ENCODE measurements around the gene FAM240B. TPM values are rescaled to one million over a fixed set of nuclear protein-coding genes. Genes with fewer than 3 reads are reported as not detected.

Gene FAM240B
- total RNA-seq, 1 donor from 2014 or later: not detected

DNA sequence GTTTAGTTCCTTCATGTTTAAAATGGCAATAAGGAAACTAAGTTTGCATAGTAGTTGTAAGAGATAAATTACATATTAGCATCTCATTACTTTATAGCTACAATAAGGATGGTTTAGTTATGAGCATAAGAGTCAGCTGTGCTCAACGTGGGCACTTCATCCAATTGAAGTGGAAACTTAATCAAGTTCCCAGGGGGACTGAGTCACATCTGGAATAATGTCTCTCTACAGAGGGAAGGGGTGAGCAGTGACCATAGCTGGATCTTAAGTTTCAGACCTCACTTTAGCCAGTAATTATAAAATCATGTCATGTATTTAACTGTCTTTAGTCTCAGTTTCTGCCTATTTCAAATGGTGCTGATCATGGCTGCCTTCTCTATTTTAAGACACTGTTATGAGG is 36.8 kb upstream of the FAM240B start:
- no peak overlapping the region for H3K27ac Mint-ChIP-seq
- CTCF ChIA-PET: no interaction called here
- H3K27me3 Mint-ChIP-seq: peaks cover 4% of the 10 kb centered on the region
- H3K9me3 Mint-ChIP-seq: no peaks in the 10 kb centered on the region
- TF ChIP-seq, protein P1, sequence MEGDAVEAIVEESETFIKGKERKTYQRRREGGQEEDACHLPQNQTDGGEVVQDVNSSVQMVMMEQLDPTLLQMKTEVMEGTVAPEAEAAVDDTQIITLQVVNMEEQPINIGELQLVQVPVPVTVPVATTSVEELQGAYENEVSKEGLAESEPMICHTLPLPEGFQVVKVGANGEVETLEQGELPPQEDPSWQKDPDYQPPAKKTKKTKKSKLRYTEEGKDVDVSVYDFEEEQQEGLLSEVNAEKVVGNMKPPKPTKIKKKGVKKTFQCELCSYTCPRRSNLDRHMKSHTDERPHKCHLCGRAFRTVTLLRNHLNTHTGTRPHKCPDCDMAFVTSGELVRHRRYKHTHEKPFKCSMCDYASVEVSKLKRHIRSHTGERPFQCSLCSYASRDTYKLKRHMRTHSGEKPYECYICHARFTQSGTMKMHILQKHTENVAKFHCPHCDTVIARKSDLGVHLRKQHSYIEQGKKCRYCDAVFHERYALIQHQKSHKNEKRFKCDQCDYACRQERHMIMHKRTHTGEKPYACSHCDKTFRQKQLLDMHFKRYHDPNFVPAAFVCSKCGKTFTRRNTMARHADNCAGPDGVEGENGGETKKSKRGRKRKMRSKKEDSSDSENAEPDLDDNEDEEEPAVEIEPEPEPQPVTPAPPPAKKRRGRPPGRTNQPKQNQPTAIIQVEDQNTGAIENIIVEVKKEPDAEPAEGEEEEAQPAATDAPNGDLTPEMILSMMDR (IDR thresholded peaks at IDR 0.05): no peak
- no peak for ATAC-seq (ENCODE audit: low read depth)
- no peak for DNase-seq
- H3K36me3 Mint-ChIP-seq (ENCODE audit: low read depth): no peaks in the 10 kb centered on the region
- no peak overlapping the region for H3K4me3 Mint-ChIP-seq
- POLR2A ChIA-PET: no interaction called here
- intact Hi-C loops (cut with micrococcal nuclease): no loop called here
- no peaks in the 10 kb centered on the region for H3K4me1 Mint-ChIP-seq

- DNase-seq (no peak), ATAC-seq (ENCODE audit: low read depth) (no peak)
- H3K9me3 Mint-ChIP-seq: no peaks in the 10 kb centered on the region
- no peaks in the 10 kb centered on the region for H3K4me1 Mint-ChIP-seq
- TF ChIP-seq, protein P1 (IDR thresholded peaks at IDR 0.05): no peak
- no peak overlapping the region for H3K27ac Mint-ChIP-seq
- POLR2A ChIA-PET: no interaction called here
- CTCF ChIA-PET: no interaction called here
- H3K4me3 Mint-ChIP-seq: no peak overlapping the region
- H3K27me3 Mint-ChIP-seq: no peaks in the 10 kb centered on the region
- no peaks in the 10 kb centered on the region for H3K36me3 Mint-ChIP-seq (ENCODE audit: low read depth)
- intact Hi-C loops (cut with micrococcal nuclease): no loop called here
These were observed 28.0 kb upstream of the FAM240B start for GRCh38 chr9:38747941-38748340.

GRCh38 chr9:38747067-38747466 is 27.1 kb upstream of the FAM240B start:
- Mint-ChIP-seq H3K36me3 (ENCODE audit: low read depth) (no peaks in the 10 kb centered on the region), H3K27ac (no peak overlapping the region), H3K4me1 (no peaks in the 10 kb centered on the region), H3K27me3 (no peaks in the 10 kb centered on the region), H3K9me3 (no peaks in the 10 kb centered on the region), H3K4me3 (no peak overlapping the region)
- intact Hi-C loops (cut with micrococcal nuclease): no loop called here
- POLR2A ChIA-PET: no interaction called here
- TF ChIP-seq, protein P1 (IDR thresholded peaks at IDR 0.05): no peak
- no peak for ATAC-seq (ENCODE audit: low read depth)
- no peak for DNase-seq
- CTCF ChIA-PET: no interaction called here

GRCh38 chr9:38746303-38746702 is 26.4 kb upstream of the FAM240B start:
- H3K27ac Mint-ChIP-seq: no peak overlapping the region

DNA sequence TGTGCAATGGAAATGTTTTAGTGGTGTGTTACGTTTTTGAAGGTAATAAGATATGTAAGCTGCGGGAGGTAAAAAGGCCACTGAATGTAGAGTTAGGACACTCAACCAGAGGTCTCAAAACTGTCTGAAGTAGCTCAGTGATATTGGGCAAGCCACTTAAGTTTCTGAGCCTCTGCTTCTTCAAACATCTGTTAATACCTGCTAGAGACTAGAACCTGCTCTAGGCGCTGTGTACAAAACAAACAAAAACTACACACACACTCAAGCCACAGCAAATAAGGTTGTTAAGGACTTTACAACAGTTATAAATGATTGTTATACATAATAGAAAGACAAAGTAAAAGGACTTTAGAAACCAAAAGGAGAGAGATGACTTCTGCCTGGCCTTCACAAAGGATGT is 24.6 kb upstream of the FAM240B start:
- Mint-ChIP-seq H3K9me3 (no peaks in the 10 kb centered on the region), H3K4me1 (no peaks in the 10 kb centered on the region), H3K27me3 (no peaks in the 10 kb centered on the region), H3K27ac (no peak overlapping the region), H3K4me3 (no peak overlapping the region), H3K36me3 (ENCODE audit: low read depth) (no peaks in the 10 kb centered on the region)
- intact Hi-C loops (cut with micrococcal nuclease): no loop called here
- DNase-seq (no peak), ATAC-seq (ENCODE audit: low read depth) (no peak)
- ChIA-PET POLR2A (no interaction called here), CTCF (no interaction called here)
- TF ChIP-seq, protein P1 (IDR thresholded peaks at IDR 0.05): no peak

More at GRCh38 chr9:38746303-38746702, 26.4 kb upstream of the FAM240B start:
- Mint-ChIP-seq H3K27me3 (no peaks in the 10 kb centered on the region), H3K9me3 (no peaks in the 10 kb centered on the region), H3K4me1 (no peaks in the 10 kb centered on the region), H3K4me3 (no peak overlapping the region), H3K36me3 (ENCODE audit: low read depth) (no peaks in the 10 kb centered on the region)
- ChIA-PET POLR2A (no interaction called here), CTCF (no interaction called here)
- DNase-seq: no peak
- intact Hi-C loops (cut with micrococcal nuclease): no loop called here
- TF ChIP-seq, protein P1 (IDR thresholded peaks at IDR 0.05): no peak
- no peak for ATAC-seq (ENCODE audit: low read depth)
